GM23248 (cell line): ENCODE measurements around the gene CITED4.

Experiments
- EZH2 ChIP-seq: fragments of 200-600 bp; sonication (generic); IDR thresholded peaks from 2 replicates; pipeline ENCODE4 v1.6.1; 2018; ENCODE audit warnings: antibody characterized with exemption, mild to moderate bottlenecking; ENCODE audit not compliant: insufficient read depth, poor library complexity, severe bottlenecking
- EZH2phosphoT487 ChIP-seq: fragments of 200-600 bp; sonication (generic); IDR thresholded peaks from 2 replicates; pipeline ENCODE4 v1.6.1; 2018; ENCODE audit warnings: antibody characterized with exemption, moderate library complexity, mild to moderate bottlenecking, low read depth; ENCODE audit not compliant: insufficient read depth

- TF ChIP-seq EZH2phosphoT487: no peak
- no peak for TF ChIP-seq EZH2
These were observed 44.3 kb downstream of the CITED4 start for GRCh38 chr1:40817791-40818263.
